Measurements from ENCODE around the gene YBX2.

YBX2 gene

DNA sequence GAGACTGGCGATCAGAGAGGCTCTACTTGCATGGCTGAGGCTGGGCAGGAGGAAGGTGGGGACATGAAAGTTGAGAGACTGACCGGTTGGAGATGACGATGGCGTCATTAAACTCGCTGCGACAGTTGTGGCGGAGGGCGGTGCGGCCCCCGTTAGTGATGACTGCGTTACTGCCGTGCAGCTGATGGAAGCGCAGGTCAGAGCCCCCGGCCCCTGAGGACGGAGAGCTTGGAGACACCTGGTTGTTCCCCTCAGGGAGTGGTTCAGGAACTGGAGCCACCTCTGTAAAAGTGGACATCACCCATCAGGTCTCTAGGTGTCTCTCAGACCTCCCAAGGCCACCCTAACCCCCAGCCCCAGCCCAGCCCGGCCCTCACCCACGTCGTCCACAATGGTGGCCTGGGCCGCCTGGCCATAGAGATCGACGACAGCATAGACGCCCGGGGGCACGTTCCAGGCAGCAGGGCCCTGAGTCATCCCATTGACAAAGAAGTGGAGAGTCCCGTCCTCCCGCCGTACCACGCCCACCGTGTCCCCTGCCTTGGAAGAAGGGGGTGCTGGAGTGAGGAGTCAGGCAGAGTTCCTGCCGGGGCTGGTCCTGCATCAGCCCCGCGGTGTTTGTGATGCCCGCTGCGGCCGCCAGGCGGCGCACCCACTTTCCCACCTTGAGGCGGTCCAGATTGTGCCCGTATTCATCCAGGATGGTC lies 29.4 kb upstream of the YBX2 start:
- peak in 1 of 2 donors; percentile 52 for DNase-seq (ENCODE audit: low read depth in 2 of 2, low spot score in 1 of 2)

DNA sequence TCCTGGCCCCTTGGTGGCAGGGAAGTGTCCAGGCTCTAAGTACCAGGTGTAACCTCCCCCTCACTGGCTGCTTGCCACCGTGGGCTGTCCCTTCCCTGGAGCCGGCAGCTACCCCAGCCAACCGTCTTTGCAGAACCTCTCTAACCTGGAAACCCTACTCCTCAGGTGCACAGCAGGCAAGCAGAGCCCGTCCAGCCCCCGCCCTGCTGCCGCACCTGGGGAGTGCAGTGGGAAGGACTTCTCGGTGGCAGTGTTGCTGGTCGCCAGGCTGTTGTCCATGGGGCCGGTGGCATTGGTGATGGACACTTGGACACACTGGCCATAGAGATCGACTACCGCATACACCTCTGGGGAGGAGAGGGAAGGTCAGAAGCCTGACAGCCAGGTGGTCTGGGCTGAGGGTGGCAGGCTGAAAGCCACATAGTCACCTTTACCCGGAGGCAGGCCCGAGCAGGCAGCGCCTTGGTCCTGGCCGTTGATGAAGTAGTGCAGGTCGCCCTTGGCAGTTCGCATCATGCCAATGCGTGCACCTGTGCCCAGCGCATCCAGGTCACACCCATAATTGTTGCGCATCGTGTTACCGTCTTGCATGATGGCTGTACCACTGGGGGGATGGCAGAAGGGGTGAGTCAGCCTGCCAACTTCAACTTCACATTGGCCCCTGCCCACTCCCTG lies 28.2 kb upstream of the YBX2 start:
- no peak for DNase-seq (ENCODE audit: low read depth in 2 of 2, low spot score in 1 of 2)

DNA sequence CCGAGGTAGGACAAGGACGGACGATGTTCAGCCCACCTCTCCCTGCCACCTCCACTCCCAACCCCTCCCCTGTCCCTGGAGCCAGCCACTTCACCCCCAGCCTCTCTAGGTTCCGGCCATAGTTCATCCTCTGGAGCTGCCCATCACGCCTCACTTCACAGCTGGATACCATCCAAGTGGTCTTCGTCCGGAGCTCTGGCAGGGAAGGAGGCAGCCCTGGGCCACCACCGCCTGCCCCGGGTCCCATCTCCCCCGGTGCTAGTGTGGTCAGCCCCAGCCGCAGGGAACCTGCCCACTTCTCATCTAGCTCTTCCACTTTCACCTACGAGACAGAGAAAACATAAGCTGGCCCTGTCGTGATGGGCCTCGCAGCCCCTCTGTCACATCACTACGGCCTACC lies 27.0 kb upstream of the YBX2 start:
- DNase-seq (ENCODE audit: low read depth in 2 of 2, low spot score in 1 of 2) = no peak

DNA sequence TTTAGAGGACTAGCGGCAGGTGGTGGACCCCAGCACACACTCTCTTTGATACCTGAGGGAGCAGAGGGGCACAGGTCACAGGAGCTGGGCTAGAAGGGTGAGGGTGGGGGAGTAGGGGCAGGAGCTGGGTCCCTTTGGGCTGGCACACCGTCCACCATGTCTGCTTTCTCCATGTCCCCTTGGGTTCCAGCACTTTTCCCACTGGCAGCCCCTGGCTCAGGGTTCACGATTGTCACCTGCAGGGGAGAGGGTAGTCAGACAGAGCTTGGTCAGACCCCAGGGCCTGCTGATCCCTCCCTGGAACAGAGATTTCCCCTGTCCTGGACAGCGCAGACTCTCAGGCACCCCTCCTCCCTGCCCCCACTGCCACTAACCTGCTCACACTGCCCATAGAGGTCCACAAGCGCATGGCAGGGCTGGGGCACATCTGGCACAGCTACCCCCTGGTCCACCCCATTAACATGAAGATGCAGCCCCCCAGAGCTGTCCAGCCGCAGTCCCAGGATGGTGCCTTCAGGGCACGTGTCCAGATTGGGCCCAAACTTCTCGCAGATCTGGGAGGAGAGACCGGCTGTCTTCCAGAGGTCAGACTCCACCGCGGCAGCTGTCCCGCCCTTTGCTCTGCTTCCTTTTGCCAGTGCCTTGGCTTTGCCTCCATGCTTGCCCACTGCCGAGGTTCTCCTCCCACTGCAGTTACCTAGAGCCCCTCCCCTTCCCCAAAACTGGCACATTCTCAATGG lies 23.9 kb upstream of the YBX2 start:
- no peak for DNase-seq (ENCODE audit: low read depth in 2 of 2, low spot score in 1 of 2)

DNA sequence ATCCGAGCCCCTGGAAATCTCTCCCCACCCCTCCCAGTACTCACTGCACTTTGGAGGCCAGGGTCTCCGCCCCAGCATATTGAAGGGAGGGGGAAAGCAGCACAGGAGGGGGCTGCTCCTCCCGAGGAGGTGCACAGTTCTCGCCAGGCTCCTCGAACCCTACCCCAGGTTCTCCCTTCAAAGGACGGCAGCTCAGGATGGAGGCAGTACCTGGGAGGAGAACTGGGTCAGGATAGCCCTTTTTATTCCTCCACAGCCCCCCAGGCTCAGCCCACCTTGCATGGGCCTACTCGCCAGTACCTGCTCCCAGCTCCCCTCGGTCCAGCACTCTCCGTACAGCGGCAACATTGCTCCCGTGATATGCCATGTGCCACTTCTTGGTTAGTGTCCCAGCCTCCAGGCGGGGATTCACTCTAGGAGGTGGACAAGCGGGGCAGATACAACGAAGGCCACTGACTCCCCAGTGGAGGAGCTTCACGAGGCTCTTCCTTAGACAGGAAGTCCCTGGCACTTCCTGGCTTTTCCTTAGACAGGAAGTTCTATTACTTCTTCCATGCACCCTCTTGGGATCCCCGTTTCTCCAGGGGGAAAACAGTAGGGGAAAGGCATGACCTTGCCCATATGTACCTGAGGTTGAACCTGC lies 22.8 kb upstream of the YBX2 start:
- DNase-seq (ENCODE audit: low read depth in 2 of 2, low spot score in 1 of 2) = no peak

DNA sequence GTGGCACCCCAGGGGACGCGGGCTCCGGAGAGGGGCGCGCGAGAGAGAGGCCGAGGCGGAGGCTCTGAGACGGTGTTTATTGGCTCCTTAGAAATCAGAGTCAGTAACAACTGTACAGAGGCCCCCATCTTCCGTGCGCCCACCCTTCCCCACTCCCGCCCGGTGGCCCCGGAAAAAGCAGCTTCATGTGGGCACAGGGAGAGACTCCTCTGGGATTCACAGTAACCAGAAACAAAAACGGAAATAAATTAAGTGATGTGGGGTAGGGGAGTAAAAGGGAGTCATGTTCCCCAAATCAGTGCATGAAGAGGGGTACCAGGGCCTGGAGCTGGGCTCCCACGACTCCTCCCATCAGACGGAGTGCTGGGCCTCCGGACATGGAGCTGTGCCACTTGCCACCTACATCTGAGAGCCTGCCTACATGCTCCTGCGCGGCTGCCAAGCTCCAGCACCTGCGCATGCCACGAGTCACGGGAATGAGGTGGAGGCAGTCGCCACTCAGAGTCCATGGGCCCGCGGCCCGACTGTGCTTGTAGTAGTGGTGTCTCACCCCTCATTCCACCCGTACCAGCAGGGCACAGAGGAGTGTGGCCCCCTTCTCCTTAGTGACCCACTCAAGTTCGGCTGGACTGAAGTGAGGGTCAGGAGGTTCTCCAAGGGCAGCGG lies 21.3 kb upstream of the YBX2 start:
- DNase-seq (ENCODE audit: low read depth in 2 of 2, low spot score in 1 of 2) = no peak

DNA sequence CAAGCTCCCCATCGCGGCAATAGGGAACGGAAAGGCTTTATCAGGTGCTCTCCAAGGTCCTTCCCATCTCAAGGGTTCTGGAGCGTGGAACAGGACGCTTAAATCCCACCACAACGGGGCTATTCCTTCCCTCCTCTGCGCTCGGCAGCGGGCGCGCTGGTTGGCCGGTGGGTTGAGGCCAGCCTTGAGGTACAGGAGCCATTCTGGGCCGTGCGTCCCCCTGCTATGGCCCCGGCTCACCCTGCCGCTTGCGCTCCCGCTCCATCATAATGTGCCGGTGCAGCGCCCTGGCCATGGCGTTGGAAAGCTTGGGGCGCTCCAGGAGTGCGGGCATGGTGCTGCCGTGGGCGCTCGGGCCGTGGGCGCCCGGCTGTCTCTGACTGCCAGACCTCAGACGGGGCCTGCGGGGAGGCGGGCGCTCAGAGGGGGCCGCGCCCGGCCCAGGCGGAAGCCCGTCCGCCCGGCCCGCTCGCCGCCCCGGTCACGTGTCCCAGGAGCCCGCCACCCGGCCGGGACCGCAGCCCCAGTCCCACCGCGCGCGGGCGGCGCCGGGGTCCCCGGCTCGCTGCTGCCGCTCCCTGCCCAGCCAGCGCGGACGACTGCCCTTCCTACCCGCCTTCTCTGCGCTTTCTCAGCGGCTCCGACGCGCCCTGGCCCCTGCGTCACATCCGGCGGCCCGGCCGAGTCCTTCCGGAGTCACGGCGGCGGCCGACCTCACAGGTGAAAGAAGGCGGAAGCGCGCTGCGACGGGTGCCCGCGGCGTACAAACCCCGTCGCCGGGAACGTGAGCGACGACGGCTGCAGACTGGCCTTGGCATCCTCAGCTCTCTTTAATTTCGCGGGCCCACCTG lies 20.5 kb upstream of the YBX2 start, which contains the start of gene GPS2:
Gene GPS2 (minus strand): TSS at position 642 of the 851 bp plus-strand sequence. CDS start 308 bp downstream, at position 334.
- peak; percentile 81 to 88 for DNase-seq (ENCODE audit: low read depth in 2 of 2, low spot score in 1 of 2)

DNA sequence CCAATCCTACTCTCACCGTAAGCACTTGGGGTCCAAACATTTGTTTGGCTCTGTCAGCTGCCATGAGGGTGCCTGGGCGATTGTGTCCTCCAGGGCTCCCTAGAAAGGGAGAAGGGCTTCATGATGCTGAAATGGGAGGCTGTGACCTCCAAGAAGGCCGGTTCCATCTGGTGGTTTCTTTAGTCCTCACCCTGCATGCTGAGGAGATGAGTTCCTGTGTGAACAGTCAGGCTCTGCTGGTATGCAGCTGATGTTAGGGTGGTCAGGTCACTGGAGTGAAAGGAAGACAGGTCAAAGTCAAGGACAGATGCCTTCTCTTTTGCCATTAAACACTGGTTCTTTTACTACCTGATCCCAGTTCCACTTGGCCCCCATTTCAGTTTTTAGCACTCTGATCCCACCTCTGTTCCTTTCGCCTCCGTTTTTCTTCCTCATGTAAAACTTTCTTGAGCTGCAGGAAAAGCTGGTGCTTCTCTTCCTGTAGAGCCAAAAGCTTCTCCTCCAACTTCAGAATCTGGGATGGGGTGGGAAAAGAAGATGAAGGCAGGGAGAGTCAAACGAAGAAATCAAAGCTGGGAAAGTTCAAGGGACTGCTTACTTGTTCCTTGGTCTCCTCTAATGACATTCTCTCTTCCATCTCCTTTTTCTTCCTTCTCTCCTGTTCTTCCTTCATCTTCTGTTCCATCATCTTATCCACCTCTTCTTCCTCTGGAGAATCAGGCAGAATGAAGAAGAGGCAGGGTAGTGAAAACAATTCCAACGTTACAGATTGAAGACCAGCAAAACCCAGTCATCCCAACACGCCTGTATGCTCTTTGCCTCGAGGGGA lies 19.7 kb upstream of the YBX2 start:
- DNase-seq (ENCODE audit: low read depth in 2 of 2, low spot score in 1 of 2) = no peak

DNA sequence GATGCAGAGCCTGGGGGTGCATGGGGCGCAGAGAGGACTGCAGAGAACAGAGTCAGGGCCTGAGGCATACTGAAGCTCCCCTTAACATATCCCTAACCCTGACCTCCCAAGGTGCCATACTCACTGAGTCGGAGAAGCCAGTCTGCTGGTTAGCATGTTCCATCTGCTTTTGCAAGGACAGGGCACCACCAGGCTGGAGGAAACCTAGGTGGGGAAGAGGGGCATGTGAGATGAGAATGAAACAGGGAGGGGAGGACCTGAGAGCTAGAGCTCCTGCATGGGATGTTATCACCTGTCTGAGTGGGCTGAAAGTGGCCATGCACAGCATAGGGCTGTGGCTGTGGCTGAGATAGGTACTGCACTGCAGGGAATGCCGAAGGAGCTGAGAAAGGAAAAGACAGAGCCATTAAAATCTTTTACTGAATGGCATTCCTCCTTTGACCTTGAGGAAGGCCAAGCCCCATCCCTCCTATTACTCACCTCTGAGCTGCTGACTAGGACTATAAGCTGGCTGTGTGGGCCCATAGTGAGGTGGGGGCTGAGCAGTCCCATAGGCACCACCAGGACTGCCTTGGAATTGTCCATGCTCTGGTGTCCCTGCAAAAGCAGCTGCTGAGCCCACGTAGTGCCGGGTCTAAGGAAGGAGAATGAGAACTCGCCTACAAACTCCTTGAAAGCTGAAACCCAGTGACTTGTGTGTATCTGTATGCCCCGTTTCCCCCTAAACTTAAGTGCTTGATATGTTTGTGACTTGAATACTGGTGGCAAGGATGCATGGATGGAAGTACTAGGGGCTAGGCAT lies 18.9 kb upstream of the YBX2 start:
- no peak for DNase-seq (ENCODE audit: low read depth in 2 of 2, low spot score in 1 of 2)

DNA sequence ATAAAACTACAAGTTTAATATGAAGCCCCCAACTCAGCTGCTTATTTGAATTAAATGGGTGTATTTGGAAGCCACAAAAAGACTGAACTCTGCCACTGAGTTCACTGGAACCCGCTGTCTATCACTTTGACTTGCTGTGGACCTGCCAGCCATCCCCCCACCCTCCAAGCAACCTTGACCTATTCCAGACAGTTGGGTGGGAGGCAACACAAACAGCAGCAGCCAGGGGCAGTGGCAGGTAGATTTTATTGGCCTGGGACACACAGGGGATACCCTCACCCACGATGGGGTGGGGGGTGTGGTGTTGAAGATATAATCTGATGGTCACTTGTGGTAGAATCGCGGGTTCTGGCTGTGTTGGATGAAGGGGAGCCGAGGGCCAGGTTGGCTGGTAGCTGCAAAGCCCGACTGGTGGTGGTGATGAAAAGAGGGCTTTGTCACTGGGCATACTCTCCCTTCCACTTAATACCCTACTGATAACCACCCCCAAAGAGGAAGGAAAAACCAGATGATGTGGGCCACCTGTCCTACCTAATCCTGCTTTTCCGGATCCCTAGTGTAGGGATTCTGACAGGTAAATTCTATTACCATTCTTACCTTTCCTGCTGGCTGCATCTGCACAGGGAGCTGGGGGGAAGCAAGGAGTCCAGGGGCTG lies 18.1 kb upstream of the YBX2 start:
- DNase-seq (ENCODE audit: low read depth in 2 of 2, low spot score in 1 of 2) = no peak

DNA sequence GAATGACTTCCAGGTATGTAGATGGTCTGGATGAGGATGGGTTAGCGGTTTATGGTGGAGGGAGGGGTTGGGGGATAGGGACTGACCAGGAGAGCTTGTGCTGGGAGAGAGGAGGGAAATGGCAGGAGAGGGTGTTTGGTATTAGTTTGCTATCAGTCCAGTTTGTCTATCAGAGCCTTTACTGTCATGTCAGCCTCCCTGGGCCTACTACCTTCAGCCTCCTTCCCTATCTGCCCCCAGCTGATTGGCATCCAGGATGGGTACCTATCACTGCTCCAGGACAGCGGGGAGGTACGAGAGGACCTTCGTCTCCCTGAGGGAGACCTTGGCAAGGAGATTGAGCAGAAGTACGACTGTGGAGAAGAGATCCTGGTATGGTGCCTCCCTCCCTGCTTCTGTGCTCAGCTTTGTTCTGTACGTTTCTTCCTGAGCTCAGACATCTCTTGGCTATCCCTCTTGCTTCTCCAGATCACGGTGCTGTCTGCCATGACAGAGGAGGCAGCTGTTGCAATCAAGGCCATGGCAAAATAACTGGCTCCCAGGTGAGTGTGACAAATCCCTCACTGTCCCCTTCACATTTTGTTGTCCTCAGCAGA lies 16.8 kb upstream of the YBX2 start:
- no peak for DNase-seq (ENCODE audit: low read depth in 2 of 2, low spot score in 1 of 2)

DNA sequence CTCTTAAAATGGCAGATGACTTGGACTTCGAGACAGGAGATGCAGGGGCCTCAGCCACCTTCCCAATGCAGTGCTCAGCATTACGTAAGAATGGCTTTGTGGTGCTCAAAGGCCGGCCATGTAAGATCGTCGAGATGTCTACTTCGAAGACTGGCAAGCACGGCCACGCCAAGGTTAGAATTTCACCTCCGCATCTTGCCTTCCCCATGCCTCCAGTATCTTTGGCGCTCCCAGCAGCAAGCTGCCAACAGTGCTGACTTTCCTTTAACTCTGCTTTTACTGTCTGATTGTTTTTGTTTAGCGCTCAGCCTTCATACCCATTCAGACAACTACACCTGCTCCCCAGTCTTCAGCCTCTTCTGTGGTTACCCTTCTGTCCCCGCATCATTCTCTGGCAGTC lies 15.2 kb upstream of the YBX2 start:
- DNase-seq (ENCODE audit: low read depth in 2 of 2, low spot score in 1 of 2) = no peak

DNA sequence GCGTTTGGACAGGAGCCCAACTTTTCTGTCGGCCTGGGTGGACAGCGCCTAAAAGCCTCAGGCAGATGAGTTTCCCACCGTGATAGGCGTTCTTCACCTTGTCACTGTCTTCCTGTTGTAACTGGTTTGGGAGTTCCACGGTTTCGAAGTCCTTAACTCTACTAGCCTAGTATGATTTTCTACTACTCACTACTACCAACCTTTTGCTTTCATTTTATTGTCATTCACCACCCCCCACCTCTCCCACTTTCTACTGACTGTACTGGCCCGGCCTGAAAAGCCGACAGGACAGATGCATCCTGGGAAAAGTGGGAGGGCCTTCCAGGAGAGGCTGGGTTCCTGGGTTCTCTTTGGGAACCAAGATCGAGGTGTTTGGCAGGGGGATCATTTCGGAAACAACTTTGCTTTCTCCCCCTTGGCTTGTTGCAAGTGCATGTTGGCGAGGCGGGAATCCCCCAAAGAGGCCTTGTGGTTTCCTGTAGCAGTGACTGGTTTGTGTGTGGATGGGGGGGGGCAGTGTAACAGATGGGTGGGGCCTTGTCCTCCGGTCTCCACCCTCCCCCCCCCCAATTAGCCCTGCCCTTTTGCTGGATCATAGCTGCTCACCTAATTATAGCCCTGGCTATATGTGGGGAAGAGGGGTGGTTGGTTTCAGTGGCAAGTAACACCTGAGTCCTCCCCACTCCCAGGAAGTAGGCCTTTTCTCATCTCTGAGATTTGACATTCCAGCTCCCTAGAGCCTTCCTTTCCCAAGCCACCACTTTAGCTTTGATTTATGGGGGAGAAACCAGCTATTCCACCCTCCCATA lies 14.4 kb upstream of the YBX2 start:
- peak; percentile 72 to 85 for DNase-seq (ENCODE audit: low read depth in 2 of 2, low spot score in 1 of 2)

DNA sequence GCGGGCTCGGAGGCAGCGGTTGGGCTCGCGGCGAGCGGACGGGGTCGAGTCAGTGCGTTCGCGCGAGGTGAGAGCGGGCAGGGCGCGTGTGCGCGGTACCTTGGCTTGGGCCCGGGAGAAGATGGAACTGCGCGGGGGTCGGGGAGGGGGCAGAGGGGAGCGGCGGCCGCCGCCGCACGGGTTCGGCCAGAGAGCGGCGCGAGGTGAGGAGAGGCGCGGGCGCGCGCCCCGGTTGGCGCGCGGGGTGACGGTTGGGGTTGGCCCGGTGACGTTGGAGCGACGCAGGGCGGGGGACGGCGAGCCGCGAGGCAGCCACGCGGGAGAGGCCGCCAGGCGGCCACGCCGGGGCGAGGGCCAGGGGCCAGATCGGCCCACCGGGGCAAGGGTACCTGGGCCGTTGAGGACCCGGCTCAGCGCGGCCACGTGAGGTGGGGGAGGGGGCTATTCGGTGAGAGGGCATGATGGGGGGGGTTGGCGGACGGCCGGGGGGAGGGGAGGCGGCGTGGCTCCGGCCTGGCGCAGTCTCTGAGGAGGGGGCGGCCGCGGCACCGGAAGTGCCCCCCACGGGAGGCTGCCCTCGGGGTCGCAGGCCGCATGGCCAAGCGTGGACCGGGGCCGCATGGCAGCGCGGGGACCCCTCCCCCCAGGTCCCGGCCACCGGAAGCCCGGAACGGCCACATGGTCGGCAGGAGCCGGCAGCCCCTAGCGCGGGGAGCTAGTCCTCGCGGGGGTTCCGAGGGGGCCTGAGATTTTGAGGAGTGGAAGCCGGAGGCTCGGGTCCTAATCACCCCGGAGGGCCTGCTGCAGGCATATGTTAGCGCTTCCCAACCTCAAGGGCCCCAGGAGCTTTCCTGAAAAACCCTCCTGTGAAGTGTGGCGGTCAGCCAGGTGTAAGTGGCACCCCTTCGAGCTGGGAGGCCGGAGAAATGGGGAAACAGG lies 13.5 kb upstream of the YBX2 start:
- DNase-seq (ENCODE audit: low read depth in 2 of 2, low spot score in 1 of 2) = peak in 1 of 2 donors; percentile 22

DNA sequence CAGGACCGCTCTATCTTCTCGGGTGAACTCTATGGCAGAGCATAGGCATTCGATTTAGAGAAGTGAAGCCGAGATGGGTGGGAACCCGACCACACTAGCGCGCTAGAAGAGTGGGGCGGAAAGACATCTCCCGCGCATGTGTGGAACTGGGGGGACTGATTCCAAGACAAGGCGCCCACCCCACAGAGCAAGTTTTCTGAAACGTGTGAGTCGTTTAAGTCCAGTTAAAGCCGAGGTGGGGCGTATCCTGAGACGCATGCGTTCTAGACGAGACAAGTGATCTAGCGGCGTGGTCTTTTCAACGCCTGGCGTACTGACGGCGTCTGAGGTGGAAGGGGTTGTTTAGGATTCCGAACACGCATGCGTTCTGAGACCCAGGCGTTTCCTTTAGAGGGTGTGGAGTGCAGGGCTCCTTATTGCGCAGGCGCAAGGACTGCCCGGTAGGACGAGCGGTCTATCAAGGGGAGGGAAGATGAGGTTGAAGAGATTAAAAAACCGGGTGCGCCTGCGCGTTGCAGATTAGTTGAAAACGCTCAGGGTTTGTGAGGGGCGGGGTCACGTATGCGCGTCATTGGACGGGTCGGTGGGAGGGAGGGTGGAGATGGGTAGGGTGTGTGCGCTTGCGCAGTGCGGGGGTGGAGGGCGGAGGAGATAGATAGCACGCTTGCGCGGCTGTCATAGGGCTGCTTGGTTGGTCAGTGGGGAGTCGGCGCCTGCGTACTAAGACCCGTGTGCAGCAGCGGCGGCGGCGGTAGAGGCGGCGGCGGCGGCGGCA lies 12.7 kb upstream of the YBX2 start, which contains the start of gene EIF5A:
Gene EIF5A (plus strand): TSS at position 718 of the 775 bp plus-strand sequence. CDS start 2,008 bp downstream, outside the sequence.
- peak; percentile 100 for DNase-seq (ENCODE audit: low read depth in 2 of 2, low spot score in 1 of 2)

Measured in stimulated activated CD8-positive, alpha-beta memory T cell treated with anti-CD3 and anti-CD28 coated beads, Interleukin-4, amount 100 ng/mL, for 4 hours (primary cell).